IMR-90 (cell line): ENCODE data around the gene PLA2G4C. TPM values are rescaled to one million over a fixed set of nuclear protein-coding genes. Genes with fewer than 3 reads are reported as not detected.

Experiments
- ATAC-seq: fragments of 200-7000 bp; cut with Tn5 transposase; 2 replicates; pipeline ENCODE4 v1.9.1; 2020; ENCODE audit warnings: low read depth, mild to moderate bottlenecking, moderate library complexity
- BruUV-seq: library from RNA; stranded (reverse); fragments of 400-500 nt; replicated peaks from 2 replicates; lab custom pipeline; 2021; lab: Mats Ljungman, UMichigan
- CTCF ChIA-PET: fragments of 300-600 bp; formaldehyde crosslinking; extraction: SDS; loops from one replicate; lab custom pipeline; 2021; ENCODE audit warnings: antibody characterized with exemption; lab: Yijun Ruan, JAX
- POLR2A ChIA-PET: fragments of 300-600 bp; sonication (Branson Sonifier 250); formaldehyde crosslinking; loops from one replicate; lab custom pipeline; 2022; ENCODE audit warnings: antibody characterized with exemption; ENCODE audit not compliant: unreplicated experiment; lab: Charles Lee
- DNase-seq: peaks from one replicate; pipeline ENCODE4 v3.0.0; 2013
- H2AFZ ChIP-seq: replicated peaks from 2 replicates; pipeline ENCODE3; 2013; ENCODE audit warnings: low read length, mild to moderate bottlenecking; ENCODE audit not compliant: poor library complexity
- H2AK5ac ChIP-seq: 2 replicates; pipeline ENCODE4 v1.6.1; 2013; ENCODE audit warnings: low read depth, low read length, inconsistent platforms
- H2AK9ac ChIP-seq: replicated peaks from 2 replicates; pipeline ENCODE3; 2013; ENCODE audit warnings: mild to moderate bottlenecking, low read depth, low read length, moderate library complexity; ENCODE audit not compliant: poor library complexity
- H2BK120ac ChIP-seq: 2 replicates; pipeline ENCODE4 v1.6.1; 2013; ENCODE audit warnings: low read depth, low read length, inconsistent platforms
- H2BK15ac ChIP-seq: 3 replicates; pipeline ENCODE4 v1.6.1; 2013; ENCODE audit warnings: low read depth, low read length, inconsistent platforms
- H2BK20ac ChIP-seq: 2 replicates; pipeline ENCODE4 v1.6.1; 2013; ENCODE audit warnings: low read depth, mild to moderate bottlenecking, inconsistent platforms, low read length, moderate library complexity
- H2BK5ac ChIP-seq: 2 replicates; pipeline ENCODE4 v1.6.1; 2013; ENCODE audit warnings: mild to moderate bottlenecking, low read depth, low read length, inconsistent platforms; ENCODE audit not compliant: poor library complexity, severe bottlenecking
- H3K14ac ChIP-seq: replicated peaks from 2 replicates; pipeline ENCODE4 v1.6.1; 2013; ENCODE audit warnings: low read depth, low read length, inconsistent platforms
- H3K18ac ChIP-seq: 2 replicates; pipeline ENCODE4 v1.6.1; 2013; ENCODE audit warnings: low read depth, low read length, control low read depth
- H3K23ac ChIP-seq: 2 replicates; pipeline ENCODE4 v1.6.1; 2013; ENCODE audit warnings: low read depth, low read length, inconsistent platforms
- H3K27ac ChIP-seq: 2 replicates; pipeline ENCODE4 v1.5.1; 2013; ENCODE audit warnings: mild to moderate bottlenecking, control low read depth, low read length; ENCODE audit not compliant: insufficient read depth
- H3K27me3 ChIP-seq: 2 replicates; pipeline ENCODE4 v1.6.1; 2013; ENCODE audit warnings: low read length; ENCODE audit not compliant: control insufficient read depth, insufficient read depth
- H3K36me3 ChIP-seq: 2 replicates; pipeline ENCODE4 v1.6.1; 2013; ENCODE audit warnings: low read length, mixed read lengths; ENCODE audit not compliant: control insufficient read depth, insufficient read depth
- H3K4ac ChIP-seq: 2 replicates; pipeline ENCODE4 v1.6.1; 2013; ENCODE audit warnings: low read depth, low read length, inconsistent platforms
- H3K4me1 ChIP-seq: 2 replicates; pipeline ENCODE4 v1.6.1; 2013; ENCODE audit warnings: low read length, mixed read lengths; ENCODE audit not compliant: control insufficient read depth, insufficient read depth
- H3K4me2 ChIP-seq: 2 replicates; pipeline ENCODE4 v1.6.1; 2013; ENCODE audit warnings: low read depth, mild to moderate bottlenecking, control low read depth, low read length, moderate library complexity
- H3K4me3 ChIP-seq: 2 replicates; pipeline ENCODE4 v1.5.1; 2013; ENCODE audit warnings: low read depth, mild to moderate bottlenecking, control low read depth, low read length, moderate library complexity; ENCODE audit not compliant: insufficient read depth
- H3K56ac ChIP-seq: 2 replicates; pipeline ENCODE4 v1.6.1; 2013; ENCODE audit warnings: low read length, inconsistent platforms; ENCODE audit not compliant: insufficient read depth; ENCODE audit errors: extremely low read depth
- H3K79me1 ChIP-seq, 2 experiments: 2 replicates each; pipeline ENCODE4 v1.6.1; 2013; ENCODE audit warnings: low read length in 2 of 2, inconsistent platforms in 1 of 2, low read depth in 1 of 2
- H3K9ac ChIP-seq: 2 replicates; pipeline ENCODE4 v1.6.1; 2013; ENCODE audit warnings: low read depth, low read length, control low read depth
- H3K9me1 ChIP-seq: 2 replicates; pipeline ENCODE4 v1.6.1; 2013; ENCODE audit warnings: low read length, inconsistent platforms; ENCODE audit not compliant: insufficient read depth
- H3K9me3 ChIP-seq: 2 replicates; pipeline ENCODE4 v1.6.1; 2013; ENCODE audit warnings: low read length; ENCODE audit not compliant: control insufficient read depth, insufficient read depth
- H4K20me1 ChIP-seq: 2 replicates; pipeline ENCODE4 v1.6.1; 2013; ENCODE audit warnings: low read length, inconsistent platforms; ENCODE audit not compliant: insufficient read depth
- H4K5ac ChIP-seq: 2 replicates; pipeline ENCODE4 v1.6.1; 2013; ENCODE audit warnings: mild to moderate bottlenecking, low read depth, low read length, control low read depth
- H4K8ac ChIP-seq, 2 experiments: 2 replicates each; pipeline ENCODE4 v1.6.1; 2013; ENCODE audit warnings: low read depth in 2 of 2, low read length in 2 of 2, control low read depth in 1 of 2, inconsistent platforms in 1 of 2
- H4K91ac ChIP-seq: 2 replicates; pipeline ENCODE4 v1.6.1; 2013; ENCODE audit warnings: low read depth, low read length, inconsistent platforms; ENCODE audit not compliant: insufficient read depth
- BHLHE40 ChIP-seq: fragments of 150-350 bp; IDR thresholded peaks from 2 replicates; pipeline ENCODE4 v1.6.1; 2016; ENCODE audit warnings: mild to moderate bottlenecking, low read depth, low read length
- CEBPB ChIP-seq: IDR thresholded peaks from 2 replicates; pipeline ENCODE4 v1.6.1; 2012; ENCODE audit warnings: low read depth, low read length, improper control_type of control experiment
- CHD1 ChIP-seq: IDR thresholded peaks from 2 replicates; pipeline ENCODE4 v1.6.1; 2012; ENCODE audit warnings: low read depth, low read length, improper control_type of control experiment
- FOS ChIP-seq: fragments of 150-350 bp; IDR thresholded peaks from 2 replicates; pipeline ENCODE4 v1.6.1; 2016; ENCODE audit warnings: low read depth, low read length
- MAFK ChIP-seq: IDR thresholded peaks from 2 replicates; pipeline ENCODE4 v1.6.1; 2012; ENCODE audit warnings: low read depth, low read length, improper control_type of control experiment
- MAZ ChIP-seq: IDR thresholded peaks from 2 replicates; pipeline ENCODE4 v1.6.1; 2012; ENCODE audit warnings: low read depth, mild to moderate bottlenecking, low read length, improper control_type of control experiment, moderate library complexity, borderline replicate concordance
- MXI1 ChIP-seq: IDR thresholded peaks from 2 replicates; pipeline ENCODE4 v1.6.1; 2012; ENCODE audit warnings: low read depth, mild to moderate bottlenecking, low read length, moderate library complexity, borderline replicate concordance
- NFE2L2 ChIP-seq: fragments of 150-350 bp; IDR thresholded peaks from 2 replicates; pipeline ENCODE4 v1.6.1; 2016; ENCODE audit warnings: low read depth, mild to moderate bottlenecking, low read length
- POLR2A ChIP-seq: IDR thresholded peaks from 2 replicates; pipeline ENCODE4 v1.6.1; 2012; ENCODE audit warnings: mild to moderate bottlenecking, low read depth, low read length
- RAD21 ChIP-seq: IDR thresholded peaks from 2 replicates; pipeline ENCODE4 v1.6.1; 2012; ENCODE audit warnings: low read length, improper control_type of control experiment
- RCOR1 ChIP-seq: IDR thresholded peaks from 2 replicates; pipeline ENCODE4 v1.6.1; 2012; ENCODE audit warnings: mild to moderate bottlenecking, low read length, improper control_type of control experiment; ENCODE audit not compliant: insufficient replicate concordance
- RFX5 ChIP-seq: IDR thresholded peaks from 2 replicates; pipeline ENCODE4 v1.8.0; 2012; ENCODE audit warnings: low read depth, mild to moderate bottlenecking, low read length, moderate library complexity
- SMC3 ChIP-seq: fragments of 150-350 bp; IDR thresholded peaks from 2 replicates; pipeline ENCODE4 v1.6.1; 2016; ENCODE audit warnings: low read depth, mild to moderate bottlenecking, antibody characterized with exemption, low read length, moderate library complexity
- WGBS, 2 experiments: methylation state at CpG; one replicate each; pipeline versions ENCODE4 v1.1.5 to v1.1.7; 2013; ENCODE audit warnings: missing lambda C conversion rate in 2 of 2; ENCODE audit not compliant: insufficient read length in 1 of 2; ENCODE audit errors: extremely low coverage in 2 of 2; 5-methylcytosine and 5-hydroxymethylcytosine counted together
- dilution Hi-C: fragments of 300-500 bp; cut with HindIII; formaldehyde crosslinking; loops from one replicate; pipeline ENCODE4 v1.14.3; 2018; ENCODE audit warnings: low sequenced_read_pairs; ENCODE audit not compliant: unreplicated experiment
- in situ Hi-C: fragments of 300-500 bp; cut with MboI; formaldehyde crosslinking; loops from 3 replicates; pipeline ENCODE4 v1.14.3; 2019; ENCODE audit warnings: low sequenced_read_pairs, inconsistent platforms, mixed read lengths
- intact Hi-C: fragments of 100-400 bp; cut with micrococcal nuclease; formaldehyde crosslinking; loops from 2 replicates; pipeline ENCODE4 v1.10.0; 2022
- polyA plus RNA-seq, 3 experiments: library from polyadenylated mRNA; depleted of rRNA; stranded (reverse); fragments of >200 nt; gene quantifications; 2 replicates each; pipeline ENCODE4 v1.2.3, GENCODE V29; 2012; ENCODE audit warnings: low replicate concordance in 1 of 3
- total RNA-seq: library from RNA; depleted of rRNA; stranded (reverse); fragments of >200 nt; gene quantifications from 2 replicates; pipeline ENCODE4 v1.2.3, GENCODE V29; 2012
- TF ChIP-seq, protein P1 (sequence below): fragments of 150-350 bp; IDR thresholded peaks from 2 replicates; pipeline ENCODE4 v1.6.1; 2016; ENCODE audit warnings: low read depth, mild to moderate bottlenecking, low read length, moderate library complexity, borderline replicate concordance
- TF ChIP-seq, protein P2 (sequence below): conservative IDR thresholded peaks from 2 replicates; pipeline ENCODE4 v1.5.1; 2012; ENCODE audit warnings: mild to moderate bottlenecking, low read depth, low read length, improper control_type of control experiment
- TF ChIP-seq, protein P3 (sequence below): fragments of 150-350 bp; IDR thresholded peaks from 2 replicates; pipeline ENCODE4 v1.6.1; 2017; ENCODE audit warnings: mild to moderate bottlenecking, antibody characterized with exemption, low read length, low read depth

Gene PLA2G4C
- total and polyA plus RNA-seq, 2 of the 4 experiments (the other 2 are of a cell fraction), result 4.3 to 5.7 TPM

DNA sequence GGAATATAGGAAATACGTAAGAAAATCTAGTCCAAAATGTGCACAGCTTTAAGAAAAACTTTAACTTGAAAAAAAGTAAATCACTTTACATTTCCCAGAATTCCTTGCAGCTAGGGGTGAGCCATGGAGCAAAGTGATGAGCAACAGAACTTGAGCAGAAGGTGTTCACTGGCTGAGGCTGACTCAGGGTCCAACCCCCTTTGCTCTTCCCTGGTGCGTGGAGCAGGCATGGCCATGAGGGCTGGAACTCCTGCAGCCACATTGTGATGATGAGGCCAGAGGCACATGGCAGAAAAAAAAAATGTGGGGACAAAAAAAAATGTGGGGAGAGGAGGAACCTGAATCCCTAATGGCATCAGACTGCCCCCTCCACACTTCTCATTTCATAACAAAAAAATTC lies 9.9 kb upstream of the PLA2G4C start:
- Histone ChIP-seq H2AK9ac (no peak overlapping the region), H3K79me1 (no peaks in the 10 kb centered on the region), H2AFZ (no peak overlapping the region), H3K4ac (no peak overlapping the region), H4K91ac (no peak overlapping the region), H4K8ac (no peak overlapping the region), H3K23ac (no peak overlapping the region), H2BK15ac (no peak overlapping the region), H3K9ac (no peak overlapping the region), H3K56ac (no peak overlapping the region), H3K4me1 (no peaks in the 10 kb centered on the region), H3K9me3 (no peaks in the 10 kb centered on the region), H3K27me3 (no peaks in the 10 kb centered on the region), H2AK5ac (no peak overlapping the region), H4K5ac (no peak overlapping the region), H3K36me3 (peaks cover 11% of the 10 kb centered on the region), H3K18ac (no peak overlapping the region), H3K27ac (no peak overlapping the region), H3K14ac (no peak overlapping the region), H3K4me3 (no peak overlapping the region), H3K9me1 (peaks cover 2% of the 10 kb centered on the region; the same call in 1 of the 2 replicates), H3K4me2 (no peak overlapping the region), H2BK20ac (no peak overlapping the region), H2BK120ac (no peak overlapping the region), H4K20me1 (no peaks in the 10 kb centered on the region; the same call in 1 of the 2 replicates), H2BK5ac (no peak overlapping the region)
- no peak for DNase-seq
- dilution Hi-C loops, result no loop called here
- BruUV-seq, result no TSS peak
- TF ChIP-seq MAFK (no peak), RCOR1 (no peak), RAD21 (no peak), RFX5 (no peak), CEBPB (no peak), CHD1 (no peak), MAZ (no peak), MXI1 (no peak), POLR2A (no peak), NFE2L2 (no peak), BHLHE40 (no peak), SMC3 (no peak), FOS (no peak)
- TF ChIP-seq, protein P1, sequence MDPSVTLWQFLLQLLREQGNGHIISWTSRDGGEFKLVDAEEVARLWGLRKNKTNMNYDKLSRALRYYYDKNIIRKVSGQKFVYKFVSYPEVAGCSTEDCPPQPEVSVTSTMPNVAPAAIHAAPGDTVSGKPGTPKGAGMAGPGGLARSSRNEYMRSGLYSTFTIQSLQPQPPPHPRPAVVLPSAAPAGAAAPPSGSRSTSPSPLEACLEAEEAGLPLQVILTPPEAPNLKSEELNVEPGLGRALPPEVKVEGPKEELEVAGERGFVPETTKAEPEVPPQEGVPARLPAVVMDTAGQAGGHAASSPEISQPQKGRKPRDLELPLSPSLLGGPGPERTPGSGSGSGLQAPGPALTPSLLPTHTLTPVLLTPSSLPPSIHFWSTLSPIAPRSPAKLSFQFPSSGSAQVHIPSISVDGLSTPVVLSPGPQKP, result no peak
- TF ChIP-seq, protein P2, sequence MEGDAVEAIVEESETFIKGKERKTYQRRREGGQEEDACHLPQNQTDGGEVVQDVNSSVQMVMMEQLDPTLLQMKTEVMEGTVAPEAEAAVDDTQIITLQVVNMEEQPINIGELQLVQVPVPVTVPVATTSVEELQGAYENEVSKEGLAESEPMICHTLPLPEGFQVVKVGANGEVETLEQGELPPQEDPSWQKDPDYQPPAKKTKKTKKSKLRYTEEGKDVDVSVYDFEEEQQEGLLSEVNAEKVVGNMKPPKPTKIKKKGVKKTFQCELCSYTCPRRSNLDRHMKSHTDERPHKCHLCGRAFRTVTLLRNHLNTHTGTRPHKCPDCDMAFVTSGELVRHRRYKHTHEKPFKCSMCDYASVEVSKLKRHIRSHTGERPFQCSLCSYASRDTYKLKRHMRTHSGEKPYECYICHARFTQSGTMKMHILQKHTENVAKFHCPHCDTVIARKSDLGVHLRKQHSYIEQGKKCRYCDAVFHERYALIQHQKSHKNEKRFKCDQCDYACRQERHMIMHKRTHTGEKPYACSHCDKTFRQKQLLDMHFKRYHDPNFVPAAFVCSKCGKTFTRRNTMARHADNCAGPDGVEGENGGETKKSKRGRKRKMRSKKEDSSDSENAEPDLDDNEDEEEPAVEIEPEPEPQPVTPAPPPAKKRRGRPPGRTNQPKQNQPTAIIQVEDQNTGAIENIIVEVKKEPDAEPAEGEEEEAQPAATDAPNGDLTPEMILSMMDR, result no peak
- TF ChIP-seq, protein P3, sequence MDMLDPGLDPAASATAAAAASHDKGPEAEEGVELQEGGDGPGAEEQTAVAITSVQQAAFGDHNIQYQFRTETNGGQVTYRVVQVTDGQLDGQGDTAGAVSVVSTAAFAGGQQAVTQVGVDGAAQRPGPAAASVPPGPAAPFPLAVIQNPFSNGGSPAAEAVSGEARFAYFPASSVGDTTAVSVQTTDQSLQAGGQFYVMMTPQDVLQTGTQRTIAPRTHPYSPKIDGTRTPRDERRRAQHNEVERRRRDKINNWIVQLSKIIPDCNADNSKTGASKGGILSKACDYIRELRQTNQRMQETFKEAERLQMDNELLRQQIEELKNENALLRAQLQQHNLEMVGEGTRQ, result no peak
- in situ Hi-C loops, result no loop called here
- no CpG with 5 or more reads among the region's 2 CpGs for WGBS, 2 experiments
- intact Hi-C loops, result no loop called here
- CTCF ChIA-PET, result no interaction called here
- ATAC-seq, result no peak
- POLR2A ChIA-PET, result no interaction called here
